Lung microvascular endothelial cell (primary cell): Measurements from ENCODE around the gene CCDC190. TPM values are rescaled to one million over a fixed set of nuclear protein-coding genes. Genes with fewer than 3 reads are reported as not detected.
"Not testable (repeated sequence)": the region's sequence is repeated elsewhere in the genome, so short reads cannot be mapped to it uniquely, and the experiment has no call there.

Experiments used
- DNase-seq, 2 donors: peaks; one replicate each; pipeline versions ENCODE4 v3.0.0 to v3.0.0-alpha.2; 2010; ENCODE audit warnings: low read depth in 2 of 2
- total RNA-seq: library from RNA; depleted of rRNA; stranded (reverse); fragments of >200 nt; gene quantifications from 2 replicates; pipeline ENCODE4 v1.2.1, GENCODE V29; 2014

The CCDC190 gene
- total RNA-seq, 1 donor from 2014 or later: under 0.01 TPM

- no peak for DNase-seq
Measured at GRCh38 chr1:162835157-162835899, 25.6 kb downstream of the CCDC190 start.

GRCh38 chr1:162832470-162832869 is 28.5 kb downstream of the CCDC190 start:
- DNase-seq: no peak

GRCh38 chr1:162829268-162829667 is 31.7 kb downstream of the CCDC190 start:
- DNase-seq: no peak

- peak in 1 of 2 donors; percentile 12 for DNase-seq
Measured at GRCh38 chr1:162823771-162824525, 37.0 kb downstream of the CCDC190 start.

- peak; percentile 7 to 72 for DNase-seq
Measured at GRCh38 chr1:162823231-162823630, 37.7 kb downstream of the CCDC190 start.

GRCh38 chr1:162822391-162823200 is 38.4 kb downstream of the CCDC190 start:
- DNase-seq: peak; percentile 17 to 39

GRCh38 chr1:162818666-162819065 is 42.3 kb downstream of the CCDC190 start:
- not testable (repeated sequence) for DNase-seq

GRCh38 chr1:162818136-162818535 is 42.8 kb downstream of the CCDC190 start:
- DNase-seq: not testable (repeated sequence)

- DNase-seq: not testable (repeated sequence)
Measured at GRCh38 chr1:162812357-162812756, 48.6 kb downstream of the CCDC190 start.

GRCh38 chr1:162807503-162807902 is 53.5 kb downstream of the CCDC190 start:
- DNase-seq: not testable (repeated sequence)

Other genes starting within 250 kb of the CCDC190 start
- gene DDR2, start 228.7 kb downstream of the CCDC190 start, total RNA-seq: 3.4 and 9.2 TPM in 2 replicates
- 19.2 and 19.4 TPM in 2 replicates for gene HSD17B7, start 70.5 kb downstream of the CCDC190 start, total RNA-seq
- gene RGS4, start 208.2 kb upstream of the CCDC190 start, total RNA-seq: 2.8 and 22.4 TPM in 2 replicates